ENCODE data around the gene RGS6. TPM values are rescaled to one million over a fixed set of nuclear protein-coding genes. Genes with fewer than 3 reads are reported as not detected.

Gene RGS6
- total RNA-seq, 2 donors from 2014 or later = 3.2 TPM; not detected in 1

GRCh38 chr14:72253503-72253902 lies 321.3 kb downstream of the RGS6 start:
- no peak for DNase-seq (ENCODE audit: low spot score)
- intact Hi-C loops (cut with DNase I) = no loop called here
- no peak overlapping the region for H3K27ac ChIP-seq
- no peaks in the 10 kb centered on the region for H3K9me3 ChIP-seq
- 92% methylated on average over 2 of the region's 2 CpGs for WGBS
- no peaks in the 10 kb centered on the region for H3K4me1 ChIP-seq (replicated peaks)
- H3K36me3 ChIP-seq = no peaks in the 10 kb centered on the region
- TF ChIP-seq CTCF (IDR thresholded peaks at IDR 0.05) (no peak), POLR2AphosphoS5 (IDR thresholded peaks at IDR 0.05) (no peak)
- H3K27me3 ChIP-seq (replicated peaks; ENCODE audit: insufficient read depth) = no peaks in the 10 kb centered on the region
- no peak overlapping the region for H3K4me3 ChIP-seq

GRCh38 chr14:72254202-72254936 lies 322.1 kb downstream of the RGS6 start:
- intact Hi-C loops (cut with DNase I) = no loop called here
- 63% methylated on average over 2 of the region's 2 CpGs for WGBS
- no peak for TF ChIP-seq POLR2AphosphoS5 (IDR thresholded peaks at IDR 0.05)
- TF ChIP-seq POLR2A (IDR thresholded peaks at IDR 0.05) = no peak
- no peak for TF ChIP-seq CTCF (IDR thresholded peaks at IDR 0.05)
- DNase-seq (ENCODE audit: low spot score) = no peak
- Histone ChIP-seq H3K27ac (no peak overlapping the region), H3K4me1 (replicated peaks) (no peaks in the 10 kb centered on the region), H3K36me3 (no peaks in the 10 kb centered on the region), H3K27me3 (replicated peaks; ENCODE audit: insufficient read depth) (no peaks in the 10 kb centered on the region), H3K4me3 (no peak overlapping the region), H3K9me3 (no peaks in the 10 kb centered on the region)

DNA sequence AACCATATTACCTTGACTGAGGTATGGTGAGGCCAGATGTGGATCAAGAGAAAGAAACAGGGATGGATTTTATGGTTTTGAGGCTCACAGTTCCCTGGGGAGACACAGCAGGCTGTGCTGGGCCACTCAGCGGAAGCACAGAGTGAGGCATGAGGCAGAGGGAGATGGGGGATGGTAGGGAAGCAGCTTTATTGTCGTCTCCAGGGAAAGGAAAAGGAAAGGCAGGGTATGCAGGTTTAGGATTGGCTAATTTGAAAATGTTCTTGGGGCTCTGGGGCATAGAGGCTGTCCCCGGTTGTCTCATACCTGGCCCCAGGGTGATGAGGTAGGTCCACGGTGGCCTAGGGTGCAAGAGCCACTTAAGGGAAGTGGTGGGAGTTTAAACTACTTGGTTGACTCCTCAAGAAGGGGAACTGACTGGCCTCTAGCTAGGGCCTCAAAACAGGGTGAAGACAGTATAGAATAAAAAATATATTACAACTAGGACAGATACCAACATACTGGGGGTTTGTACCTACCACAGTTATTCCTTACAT lies 322.8 kb downstream of the RGS6 start:
- H3K4me3 ChIP-seq = no peak overlapping the region
- 70% methylated on average over 4 of the region's 4 CpGs for whole genome bisulfite sequencing
- H3K36me3 ChIP-seq = no peaks in the 10 kb centered on the region
- H3K4me1 ChIP-seq (replicated peaks) = no peaks in the 10 kb centered on the region
- no peak for DNase-seq (ENCODE audit: low spot score)
- no peak for TF ChIP-seq CTCF (IDR thresholded peaks at IDR 0.05)
- TF ChIP-seq POLR2AphosphoS5 (IDR thresholded peaks at IDR 0.05) = no peak
- no peak for TF ChIP-seq POLR2A (IDR thresholded peaks at IDR 0.05)
- no peaks in the 10 kb centered on the region for H3K27me3 ChIP-seq (replicated peaks; ENCODE audit: insufficient read depth)
- H3K9me3 ChIP-seq = no peaks in the 10 kb centered on the region
- no peak overlapping the region for H3K27ac ChIP-seq
- intact Hi-C loops (cut with DNase I) = no loop called here

DNA sequence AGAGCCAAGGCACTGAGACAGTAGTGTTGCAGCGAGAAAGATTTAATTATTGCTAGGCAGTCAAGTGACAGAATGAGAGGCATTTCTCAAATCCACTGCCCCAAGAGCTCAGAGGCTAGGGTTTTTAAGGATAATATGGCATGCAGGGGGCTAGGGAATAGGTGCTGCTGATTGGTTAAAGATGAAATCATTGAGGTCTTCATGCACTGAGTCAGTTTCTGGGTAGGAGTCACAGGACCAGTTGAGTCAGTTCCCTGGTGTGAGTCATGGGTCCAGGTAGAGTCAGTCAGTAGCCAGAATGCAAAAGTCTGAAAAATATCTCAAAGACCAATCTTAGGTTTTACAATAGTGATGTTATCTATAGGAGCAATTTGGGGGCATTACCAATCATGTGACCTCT lies 323.8 kb downstream of the RGS6 start:
- no peaks in the 10 kb centered on the region for H3K9me3 ChIP-seq
- no peaks in the 10 kb centered on the region for H3K36me3 ChIP-seq
- H3K4me1 ChIP-seq (replicated peaks) = no peaks in the 10 kb centered on the region
- intact Hi-C loops (cut with DNase I) = no loop called here
- H3K4me3 ChIP-seq = no peak overlapping the region
- TF ChIP-seq POLR2A (IDR thresholded peaks at IDR 0.05) (no peak), CTCF (IDR thresholded peaks at IDR 0.05) (no peak), POLR2AphosphoS5 (IDR thresholded peaks at IDR 0.05) (no peak)
- no peaks in the 10 kb centered on the region for H3K27me3 ChIP-seq (replicated peaks; ENCODE audit: insufficient read depth)
- H3K27ac ChIP-seq = no peak overlapping the region
- WGBS = 93% methylated on average over 1 of the region's 1 CpG
- DNase-seq (ENCODE audit: low spot score) = no peak

DNA sequence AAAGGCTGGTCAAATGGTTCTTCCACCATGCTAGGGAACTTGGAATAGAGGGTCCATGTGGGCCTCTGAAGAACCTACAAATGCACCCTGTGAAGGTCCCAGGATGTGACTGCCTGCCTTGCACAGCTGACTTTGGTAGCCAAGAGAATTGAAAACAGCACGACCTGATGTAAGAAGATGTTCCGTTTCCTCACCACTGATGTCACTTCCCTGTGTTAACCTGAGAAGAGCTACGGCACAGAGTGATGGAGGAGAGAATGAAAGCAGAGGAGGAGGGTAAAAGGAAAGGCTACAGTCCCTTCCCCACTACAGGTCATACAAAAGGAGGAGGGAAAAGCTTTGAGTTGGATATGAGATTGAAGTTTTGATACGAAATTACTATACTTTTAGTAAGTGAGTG lies 328.8 kb downstream of the RGS6 start:
- Histone ChIP-seq H3K27me3 (replicated peaks; ENCODE audit: insufficient read depth) (no peaks in the 10 kb centered on the region), H3K4me1 (replicated peaks) (no peaks in the 10 kb centered on the region), H3K36me3 (no peaks in the 10 kb centered on the region), H3K27ac (no peak overlapping the region), H3K9me3 (no peaks in the 10 kb centered on the region), H3K4me3 (no peak overlapping the region)
- WGBS = 87% methylated on average over 4 of the region's 4 CpGs
- no peak for DNase-seq (ENCODE audit: low spot score)
- TF ChIP-seq CTCF (IDR thresholded peaks at IDR 0.05) = no peak
- no peak for TF ChIP-seq POLR2A (IDR thresholded peaks at IDR 0.05)
- no peak for TF ChIP-seq POLR2AphosphoS5 (IDR thresholded peaks at IDR 0.05)
- intact Hi-C loops (cut with DNase I) = no loop called here
